SU-DHL-6 (cell line): ENCODE measurements around the gene GDF2.

Experiments
- H2AFZ ChIP-seq: fragments of 200-600 bp; sonication (generic); 2 replicates; pipeline ENCODE4 v1.6.1; 2014; ENCODE audit warnings: low read depth, mild to moderate bottlenecking, moderate library complexity, mixed read lengths, antibody characterized with exemption, low read length; ENCODE audit not compliant: severe bottlenecking
- H3F3A ChIP-seq: fragments of 200-600 bp; shearing (Covaris generic); 2 replicates; pipeline ENCODE4 v1.6.0; 2016; ENCODE audit warnings: antibody characterized with exemption, mild to moderate bottlenecking; ENCODE audit not compliant: insufficient read depth
- H3K27ac ChIP-seq: fragments of 200-600 bp; sonication (generic); 2 replicates; pipeline ENCODE4 v1.5.1; 2016; ENCODE audit warnings: low read depth, mild to moderate bottlenecking, low read length, moderate library complexity, mixed read lengths
- H3K27me3 ChIP-seq: fragments of 200-600 bp; sonication (generic), shearing (Covaris generic); 2 replicates; pipeline ENCODE4 v1.6.0; 2014; ENCODE audit warnings: mild to moderate bottlenecking, low read length
- H3K36me3 ChIP-seq: fragments of 200-600 bp; sonication (generic); 2 replicates; pipeline ENCODE4 v1.6.1; 2014; ENCODE audit warnings: mild to moderate bottlenecking, low read length, mixed read lengths
- H3K4me2 ChIP-seq: fragments of 300-600, 200-600 bp; shearing (Covaris generic), sonication (generic); 2 replicates; pipeline ENCODE4 v1.6.0; 2014; ENCODE audit warnings: low read length, low read depth, mild to moderate bottlenecking; ENCODE audit not compliant: poor library complexity, severe bottlenecking
- H3K4me3 ChIP-seq: fragments of 200-600 bp; sonication (generic); 2 replicates; pipeline ENCODE4 v1.5.1; 2014; ENCODE audit warnings: antibody characterized with exemption, low read length, mild to moderate bottlenecking, mixed read lengths; ENCODE audit not compliant: insufficient read depth, poor library complexity, severe bottlenecking
- H3K79me2 ChIP-seq: fragments of 200-600 bp; sonication (generic); 2 replicates; pipeline ENCODE4 v1.6.1; 2014; ENCODE audit warnings: mild to moderate bottlenecking, low read length, moderate library complexity; ENCODE audit not compliant: insufficient read depth
- H3K9ac ChIP-seq: fragments of 200-600 bp; sonication (generic); 2 replicates; pipeline ENCODE4 v1.7.0; 2014; ENCODE audit warnings: mild to moderate bottlenecking, low read length
- H3K9me2 ChIP-seq: fragments of 200-600 bp; sonication (generic); replicated peaks from 2 replicates; pipeline ENCODE4 v1.6.1; 2014; ENCODE audit warnings: low read length; ENCODE audit not compliant: insufficient read depth
- H3K9me3 ChIP-seq: fragments of 200-600 bp; sonication (generic); 2 replicates; pipeline ENCODE4 v1.6.1; 2014; ENCODE audit warnings: low read length, mixed read lengths; ENCODE audit not compliant: insufficient read depth
- H4K20me1 ChIP-seq: fragments of 200-600 bp; sonication (generic); 2 replicates; pipeline ENCODE4 v1.6.1; 2014; ENCODE audit warnings: low read depth, mild to moderate bottlenecking, antibody characterized with exemption, low read length, moderate library complexity, mixed read lengths
- CTCF ChIP-seq: fragments of 200-600 bp; sonication (generic); IDR thresholded peaks from one replicate; pipeline ENCODE4 v1.5.1; 2017; ENCODE audit warnings: antibody characterized with exemption, mild to moderate bottlenecking, low read length, moderate library complexity; ENCODE audit not compliant: insufficient read depth, poor library complexity, severe bottlenecking
- EZH2phosphoT487 ChIP-seq: fragments of 200-600 bp; sonication (generic), shearing (Covaris generic); conservative IDR thresholded peaks from 2 replicates; pipeline ENCODE4 v1.6.1; 2018; ENCODE audit warnings: mild to moderate bottlenecking, antibody characterized with exemption, low read length, moderate library complexity, mixed read lengths

Gene GDF2

GRCh38 chr10:47288236-47288635 lies 34.0 kb upstream of the GDF2 start:
- Histone ChIP-seq H3K9me2 (no peaks in the 10 kb centered on the region), H3K9me3 (no peaks in the 10 kb centered on the region), H3K36me3 (no peaks in the 10 kb centered on the region), H4K20me1 (no peaks in the 10 kb centered on the region), H2AFZ (no peak overlapping the region), H3K4me2 (no peak overlapping the region), H3K9ac (no peak overlapping the region), H3K27me3 (no peaks in the 10 kb centered on the region), H3K4me3 (no peak overlapping the region), H3K79me2 (no peaks in the 10 kb centered on the region), H3F3A (no peaks in the 10 kb centered on the region), H3K27ac (no peak overlapping the region)
- no peak for TF ChIP-seq CTCF
- TF ChIP-seq EZH2phosphoT487: no peak

DNA sequence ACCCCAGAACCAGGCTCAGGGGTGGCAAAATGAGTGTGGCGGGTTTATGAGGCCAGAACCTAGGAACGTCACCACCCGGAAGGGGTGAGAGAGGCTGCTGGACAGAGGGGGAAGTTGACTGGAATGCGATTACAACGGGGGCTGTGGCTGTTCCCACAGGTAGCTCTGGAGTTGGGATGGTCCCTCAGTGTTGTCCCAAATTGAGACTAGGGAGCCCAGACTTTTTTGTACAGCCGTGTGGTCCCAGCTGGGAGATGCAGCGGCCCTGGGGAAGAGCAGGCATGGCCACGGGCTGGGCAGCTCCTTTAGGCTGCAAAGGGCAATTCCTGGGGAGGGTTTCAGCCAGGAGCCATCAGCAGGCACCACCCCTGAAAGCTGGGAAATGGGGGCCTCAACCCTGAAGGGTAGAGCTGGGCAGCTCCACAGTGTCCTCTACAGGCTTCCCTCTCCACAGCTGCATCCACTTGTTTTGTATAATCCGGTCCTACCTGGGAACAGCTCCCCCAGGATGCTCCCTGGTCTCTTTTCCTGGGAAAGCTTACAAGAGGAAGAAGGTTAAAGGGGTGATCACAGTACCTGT lies 33.2 kb upstream of the GDF2 start:
- H2AFZ ChIP-seq: no peak overlapping the region
- H3F3A ChIP-seq: no peaks in the 10 kb centered on the region
- no peak for TF ChIP-seq CTCF
- no peak for TF ChIP-seq EZH2phosphoT487
- no peak overlapping the region for H3K4me2 ChIP-seq
- H3K27me3 ChIP-seq: no peaks in the 10 kb centered on the region
- H3K4me3 ChIP-seq: no peak overlapping the region
- no peaks in the 10 kb centered on the region for H3K9me2 ChIP-seq
- no peaks in the 10 kb centered on the region for H3K36me3 ChIP-seq
- no peaks in the 10 kb centered on the region for H4K20me1 ChIP-seq
- no peaks in the 10 kb centered on the region for H3K79me2 ChIP-seq
- H3K9me3 ChIP-seq: no peaks in the 10 kb centered on the region
- no peak overlapping the region for H3K27ac ChIP-seq
- no peak overlapping the region for H3K9ac ChIP-seq

GRCh38 chr10:47289921-47290320 lies 32.3 kb upstream of the GDF2 start:
- no peaks in the 10 kb centered on the region for H3F3A ChIP-seq
- H3K9me3 ChIP-seq: no peaks in the 10 kb centered on the region
- no peak overlapping the region for H3K9ac ChIP-seq
- no peak overlapping the region for H3K4me3 ChIP-seq
- no peaks in the 10 kb centered on the region for H3K27me3 ChIP-seq
- no peak overlapping the region for H2AFZ ChIP-seq
- no peak for TF ChIP-seq CTCF
- TF ChIP-seq EZH2phosphoT487: no peak
- no peak overlapping the region for H3K27ac ChIP-seq
- no peaks in the 10 kb centered on the region for H3K79me2 ChIP-seq
- H3K9me2 ChIP-seq: no peaks in the 10 kb centered on the region
- no peak overlapping the region for H3K4me2 ChIP-seq
- H3K36me3 ChIP-seq: no peaks in the 10 kb centered on the region
- no peaks in the 10 kb centered on the region for H4K20me1 ChIP-seq

DNA sequence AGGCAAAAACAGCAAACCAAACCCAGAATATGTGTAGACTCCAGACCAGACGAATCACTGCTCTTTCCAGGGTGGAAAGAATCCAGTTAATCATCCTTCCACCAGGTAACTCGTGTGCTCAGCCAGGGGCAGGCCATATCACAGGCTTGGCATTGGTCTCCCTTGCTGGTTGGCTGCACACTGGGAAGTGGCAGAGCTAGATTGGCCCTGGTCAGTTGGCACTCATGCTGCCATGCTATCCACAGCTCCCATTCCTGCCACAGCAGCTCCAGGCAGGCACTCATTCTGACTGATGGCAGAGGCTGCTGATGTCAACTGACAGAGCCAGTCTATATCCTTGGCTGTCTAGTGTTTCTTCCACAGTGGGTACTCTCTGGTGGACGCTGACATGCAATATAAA lies 31.9 kb upstream of the GDF2 start:
- Histone ChIP-seq H3K4me3 (no peak overlapping the region), H3K9me3 (no peaks in the 10 kb centered on the region), H3K27me3 (no peaks in the 10 kb centered on the region), H3K36me3 (no peaks in the 10 kb centered on the region), H3K9ac (no peak overlapping the region), H3F3A (no peaks in the 10 kb centered on the region), H3K27ac (no peak overlapping the region), H3K79me2 (no peaks in the 10 kb centered on the region), H3K9me2 (no peaks in the 10 kb centered on the region), H3K4me2 (no peak overlapping the region), H4K20me1 (no peaks in the 10 kb centered on the region), H2AFZ (no peak overlapping the region)
- TF ChIP-seq EZH2phosphoT487: no peak
- TF ChIP-seq CTCF: no peak
